AG04449 (cell line): ENCODE data around the gene DMKN.

Source experiments
- CTCF ChIA-PET: fragments of 350-600 bp; formaldehyde crosslinking; extraction: SDS; loops from one replicate; lab custom pipeline; 2021; ENCODE audit warnings: antibody characterized with exemption; lab: Yijun Ruan, JAX
- POLR2A ChIA-PET: fragments of 400-600, 350-600 bp; formaldehyde crosslinking; extraction: SDS; loops from one replicate; lab custom pipeline; 2020; ENCODE audit warnings: antibody characterized with exemption, inconsistent platforms; lab: Yijun Ruan, JAX
- DNase-seq: peaks from one replicate; pipeline ENCODE4 v3.0.0-alpha.2; 2010; ENCODE audit warnings: low read depth, low spot score
- H3K4me3 ChIP-seq: 2 replicates; pipeline ENCODE4 v1.5.1; 2011; ENCODE audit warnings: low read depth, mild to moderate bottlenecking, control low read depth, low read length
- TF ChIP-seq, protein P1 (sequence below): IDR thresholded peaks from one replicate; pipeline ENCODE4 v1.5.1; 2011; ENCODE audit warnings: mild to moderate bottlenecking, moderate library complexity, low read length, control low read depth, inconsistent platforms; ENCODE audit not compliant: insufficient read depth; ENCODE audit errors: missing control alignments

DMKN gene

DNA sequence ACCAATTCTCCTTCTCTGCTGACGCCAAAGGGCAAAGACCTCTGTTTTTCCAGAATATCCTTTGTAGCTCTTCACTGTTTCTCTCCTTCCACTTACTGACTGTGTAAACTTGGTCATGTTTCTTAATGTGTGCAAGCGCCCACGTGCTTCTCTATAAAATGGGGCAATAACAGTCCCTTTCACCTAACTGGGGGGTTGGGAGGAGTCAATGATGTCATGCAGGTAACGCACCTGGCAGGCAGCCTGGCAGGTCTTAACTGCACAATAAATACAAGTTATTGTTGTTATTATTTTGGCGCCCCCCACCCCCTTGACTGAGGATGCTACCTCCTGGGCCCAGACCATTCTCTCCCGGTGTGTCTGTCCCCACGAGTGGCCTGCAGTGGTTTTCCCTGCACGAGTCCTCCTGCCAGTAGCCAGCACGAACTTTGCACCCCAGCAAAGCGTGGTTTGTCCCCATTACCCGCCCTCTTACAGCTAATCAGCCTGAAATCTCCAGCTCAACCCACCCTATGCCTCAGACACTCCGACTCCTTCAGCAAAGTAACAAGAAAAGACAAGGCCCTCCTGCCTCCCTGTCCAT is 9.4 kb upstream of the DMKN start:
- no peak for DNase-seq
- POLR2A ChIA-PET, result no interaction called here
- CTCF ChIA-PET, result interaction anchor here (8.5 kb wide), 1 partner anchor 14 kb away, joined by 42 read pairs; no protein-coding TSS in a partner anchor
- TF ChIP-seq, protein P1, sequence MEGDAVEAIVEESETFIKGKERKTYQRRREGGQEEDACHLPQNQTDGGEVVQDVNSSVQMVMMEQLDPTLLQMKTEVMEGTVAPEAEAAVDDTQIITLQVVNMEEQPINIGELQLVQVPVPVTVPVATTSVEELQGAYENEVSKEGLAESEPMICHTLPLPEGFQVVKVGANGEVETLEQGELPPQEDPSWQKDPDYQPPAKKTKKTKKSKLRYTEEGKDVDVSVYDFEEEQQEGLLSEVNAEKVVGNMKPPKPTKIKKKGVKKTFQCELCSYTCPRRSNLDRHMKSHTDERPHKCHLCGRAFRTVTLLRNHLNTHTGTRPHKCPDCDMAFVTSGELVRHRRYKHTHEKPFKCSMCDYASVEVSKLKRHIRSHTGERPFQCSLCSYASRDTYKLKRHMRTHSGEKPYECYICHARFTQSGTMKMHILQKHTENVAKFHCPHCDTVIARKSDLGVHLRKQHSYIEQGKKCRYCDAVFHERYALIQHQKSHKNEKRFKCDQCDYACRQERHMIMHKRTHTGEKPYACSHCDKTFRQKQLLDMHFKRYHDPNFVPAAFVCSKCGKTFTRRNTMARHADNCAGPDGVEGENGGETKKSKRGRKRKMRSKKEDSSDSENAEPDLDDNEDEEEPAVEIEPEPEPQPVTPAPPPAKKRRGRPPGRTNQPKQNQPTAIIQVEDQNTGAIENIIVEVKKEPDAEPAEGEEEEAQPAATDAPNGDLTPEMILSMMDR, result no peak
- no peak overlapping the region for H3K4me3 ChIP-seq

- no peak for DNase-seq
- ChIA-PET CTCF (interaction anchor here (1.7 to 8.5 kb wide), 2 partner anchors 12 to 27 kb away, joined by 9 to 42 read pairs; no protein-coding TSS in a partner anchor), POLR2A (interaction anchor here (0.6 kb wide), 1 partner anchor 98 kb away, joined by 3 read pairs; no protein-coding TSS in a partner anchor)
- no peak overlapping the region for H3K4me3 ChIP-seq
- TF ChIP-seq, protein P1, result no peak
These were observed 7.8 kb upstream of the DMKN start for GRCh38 chr19:35521124-35521743.

DNA sequence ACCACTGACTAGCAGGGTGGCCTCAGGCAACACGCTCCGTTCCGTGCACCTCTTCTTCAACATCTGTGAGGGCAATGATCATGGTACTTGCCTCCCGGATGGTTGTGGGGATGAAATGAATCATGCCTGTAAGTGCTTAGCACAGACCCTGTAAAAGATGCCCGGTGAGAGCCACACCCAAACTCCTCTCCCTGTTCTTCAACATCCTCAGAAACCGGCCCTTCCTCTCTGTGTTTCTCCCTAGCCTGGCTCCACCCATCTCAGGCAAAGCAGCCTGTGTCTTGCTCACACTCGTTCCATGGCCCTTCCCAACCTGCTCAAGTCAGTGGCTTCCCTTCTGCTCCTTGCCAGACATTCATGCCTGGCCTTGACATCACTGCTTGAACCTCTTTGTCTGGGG is 5.8 kb upstream of the DMKN start:
- TF ChIP-seq, protein P1, result no peak
- no peak for DNase-seq
- POLR2A ChIA-PET, result no interaction called here
- H3K4me3 ChIP-seq, result no peak overlapping the region
- CTCF ChIA-PET, result interaction anchor here (8.5 kb wide), 1 partner anchor 10 kb away, joined by 42 read pairs; no protein-coding TSS in a partner anchor

GRCh38 chr19:35518313-35518712 is 4.9 kb upstream of the DMKN start:
- POLR2A ChIA-PET, result no interaction called here
- CTCF ChIA-PET, result interaction anchor here (0.9 to 8.5 kb wide), 3 partner anchors 9 to 31 kb away, joined by 4 to 42 read pairs (median 27); no protein-coding TSS in a partner anchor
- TF ChIP-seq, protein P1, result no peak
- no peak overlapping the region for H3K4me3 ChIP-seq
- DNase-seq, result peak; percentile 90

DNA sequence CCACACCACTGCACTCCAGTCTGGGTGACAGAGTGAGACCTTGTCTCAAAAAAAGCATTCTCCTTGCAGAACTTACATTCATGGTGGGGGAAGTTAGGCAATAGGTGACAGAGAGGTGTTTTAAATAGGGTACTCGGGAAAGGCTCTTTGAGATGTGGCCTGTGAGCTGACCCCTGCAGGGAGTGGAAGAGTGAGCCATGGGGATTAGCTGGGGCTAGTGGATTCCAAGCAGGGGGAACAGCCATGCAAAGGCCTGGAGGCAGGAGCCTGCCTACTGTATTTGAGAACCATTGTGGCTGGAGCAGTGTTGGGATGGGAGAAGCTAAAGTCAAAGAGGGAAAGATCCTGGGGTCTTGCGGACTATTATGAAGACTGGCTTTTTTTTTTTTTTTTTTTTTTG is 3.9 kb upstream of the DMKN start:
- ChIA-PET CTCF (interaction anchor here (4.8 to 8.5 kb wide), 2 partner anchors 8 to 32 kb away, joined by 27 to 42 read pairs; no protein-coding TSS in a partner anchor), POLR2A (no interaction called here)
- no peak overlapping the region for H3K4me3 ChIP-seq
- no peak for DNase-seq
- TF ChIP-seq, protein P1, result no peak

- POLR2A ChIA-PET, result no interaction called here
- DNase-seq, result no peak
- TF ChIP-seq, protein P1, result no peak
- no peak overlapping the region for H3K4me3 ChIP-seq
- CTCF ChIA-PET, result interaction anchor here (1.1 to 8.5 kb wide), 5 partner anchors 7 to 163 kb away, joined by 3 to 42 read pairs (median 5); no protein-coding TSS in a partner anchor
These were observed 2.9 kb upstream of the DMKN start for GRCh38 chr19:35516310-35516709.
